GM12864 (cell line): ENCODE results near the gene LRBA.

Experiments
- DNase-seq: peaks from one replicate; pipeline ENCODE4 v3.0.0-alpha.2; 2011; ENCODE audit warnings: low read depth
- H3K4me3 ChIP-seq: 2 replicates; pipeline ENCODE4 v1.5.1; 2011; ENCODE audit warnings: mild to moderate bottlenecking, low read depth, low read length, control low read depth
- CTCF ChIP-seq: IDR thresholded peaks from 2 replicates; pipeline ENCODE4 v1.5.1; 2011; ENCODE audit warnings: low read depth, mild to moderate bottlenecking, moderate library complexity, low read length, control low read depth, inconsistent platforms; ENCODE audit errors: missing control alignments

LRBA gene

GRCh38 chr4:150495550-150495949 is 519.5 kb downstream of the LRBA start:
- DNase-seq, result no peak
- TF ChIP-seq CTCF, result no peak

GRCh38 chr4:150493851-150494250 is 521.2 kb downstream of the LRBA start:
- no peak for TF ChIP-seq CTCF
- DNase-seq, result no peak
- no peak overlapping the region for H3K4me3 ChIP-seq

More at GRCh38 chr4:150495550-150495949, 519.5 kb downstream of the LRBA start:
- H3K4me3 ChIP-seq, result no peak overlapping the region

- TF ChIP-seq CTCF, result no peak
Measured at GRCh38 chr4:150491132-150492049, 523.7 kb downstream of the LRBA start.

GRCh38 chr4:150482581-150482980 is 532.5 kb downstream of the LRBA start:
- no peak overlapping the region for H3K4me3 ChIP-seq
- DNase-seq, result no peak
- no peak for TF ChIP-seq CTCF

More at GRCh38 chr4:150491132-150492049, 523.7 kb downstream of the LRBA start:
- no peak for DNase-seq
- H3K4me3 ChIP-seq, result no peak overlapping the region

GRCh38 chr4:150479657-150480056 is 535.4 kb downstream of the LRBA start:
- no peak overlapping the region for H3K4me3 ChIP-seq
- DNase-seq, result no peak
- TF ChIP-seq CTCF, result no peak

GRCh38 chr4:150477869-150478268 is 537.2 kb downstream of the LRBA start:
- DNase-seq, result no peak
- H3K4me3 ChIP-seq, result no peak overlapping the region
- no peak for TF ChIP-seq CTCF

GRCh38 chr4:150476776-150477175 is 538.3 kb downstream of the LRBA start:
- DNase-seq, result no peak
- no peak for TF ChIP-seq CTCF
- no peak overlapping the region for H3K4me3 ChIP-seq
